GM12891 (cell line): ENCODE data around the gene FHL3.

Experiments used
- PAX5 ChIP-seq: IDR thresholded peaks from 2 replicates; pipeline ENCODE4 v1.6.1; 2011; ENCODE audit warnings: low read length, moderate library complexity, mild to moderate bottlenecking; ENCODE audit not compliant: insufficient read depth, severe bottlenecking
- POLR2A ChIP-seq: IDR thresholded peaks from 2 replicates; pipeline ENCODE4 v1.6.1; 2011; ENCODE audit warnings: low read depth, low read length, control low read depth

DNA sequence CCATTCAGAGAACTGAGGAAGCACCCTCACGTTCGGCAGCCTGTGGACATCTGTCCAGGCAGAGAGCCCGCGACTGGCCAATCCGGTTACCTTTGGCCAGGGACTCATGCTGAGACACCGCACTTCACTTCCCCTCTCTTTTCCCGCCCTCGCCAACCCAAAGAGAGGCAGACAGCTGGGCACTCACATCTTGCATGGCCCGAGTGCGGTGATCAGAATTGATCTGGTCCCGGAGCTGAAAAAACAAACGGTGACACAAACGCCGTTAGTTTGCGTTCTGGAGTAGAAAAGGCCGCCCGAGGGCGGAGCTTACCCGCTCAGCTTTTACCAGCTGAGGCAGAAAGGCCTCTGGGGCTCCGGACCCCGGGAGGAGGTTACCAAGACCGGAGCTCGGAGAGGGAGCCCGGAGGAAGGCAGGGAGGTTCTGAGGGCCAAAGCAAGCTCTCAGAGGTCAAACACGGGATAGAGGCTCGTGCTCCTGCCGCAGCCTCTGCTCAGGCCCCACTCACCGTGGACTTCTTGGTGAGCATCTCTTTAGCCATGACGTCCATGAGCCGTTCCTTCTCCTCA is 15.9 kb downstream of the FHL3 start:
- TF ChIP-seq PAX5 (no peak), POLR2A (no peak)
